ENCODE results near the gene PCSK7.

- TF ChIP-seq CTCF (IDR thresholded peaks at IDR 0.05 in 2 of 3, conservative IDR thresholded peaks at IDR 0.05 in 1 of 3; ENCODE audit: borderline replicate concordance in 1 of 3, insufficient read depth in 1 of 3, low read depth in 2 of 3, low read length in 2 of 3) (no peak), SP1 (IDR thresholded peaks at IDR 0.05; ENCODE audit: low read depth) (no peak), JUND (IDR thresholded peaks at IDR 0.05) (no peak), POLR2A (IDR thresholded peaks at IDR 0.05; ENCODE audit: borderline replicate concordance, extremely low read depth, insufficient read depth, insufficient read length) (no peak), RAD21 (IDR thresholded peaks at IDR 0.05; ENCODE audit: low read depth) (no peak), FOSL1 (IDR thresholded peaks at IDR 0.05; ENCODE audit: low read depth) (no peak), EZH2phosphoT487 (IDR thresholded peaks at IDR 0.05; ENCODE audit: borderline replicate concordance) (no peak)
- TF ChIP-seq, protein P1, sequence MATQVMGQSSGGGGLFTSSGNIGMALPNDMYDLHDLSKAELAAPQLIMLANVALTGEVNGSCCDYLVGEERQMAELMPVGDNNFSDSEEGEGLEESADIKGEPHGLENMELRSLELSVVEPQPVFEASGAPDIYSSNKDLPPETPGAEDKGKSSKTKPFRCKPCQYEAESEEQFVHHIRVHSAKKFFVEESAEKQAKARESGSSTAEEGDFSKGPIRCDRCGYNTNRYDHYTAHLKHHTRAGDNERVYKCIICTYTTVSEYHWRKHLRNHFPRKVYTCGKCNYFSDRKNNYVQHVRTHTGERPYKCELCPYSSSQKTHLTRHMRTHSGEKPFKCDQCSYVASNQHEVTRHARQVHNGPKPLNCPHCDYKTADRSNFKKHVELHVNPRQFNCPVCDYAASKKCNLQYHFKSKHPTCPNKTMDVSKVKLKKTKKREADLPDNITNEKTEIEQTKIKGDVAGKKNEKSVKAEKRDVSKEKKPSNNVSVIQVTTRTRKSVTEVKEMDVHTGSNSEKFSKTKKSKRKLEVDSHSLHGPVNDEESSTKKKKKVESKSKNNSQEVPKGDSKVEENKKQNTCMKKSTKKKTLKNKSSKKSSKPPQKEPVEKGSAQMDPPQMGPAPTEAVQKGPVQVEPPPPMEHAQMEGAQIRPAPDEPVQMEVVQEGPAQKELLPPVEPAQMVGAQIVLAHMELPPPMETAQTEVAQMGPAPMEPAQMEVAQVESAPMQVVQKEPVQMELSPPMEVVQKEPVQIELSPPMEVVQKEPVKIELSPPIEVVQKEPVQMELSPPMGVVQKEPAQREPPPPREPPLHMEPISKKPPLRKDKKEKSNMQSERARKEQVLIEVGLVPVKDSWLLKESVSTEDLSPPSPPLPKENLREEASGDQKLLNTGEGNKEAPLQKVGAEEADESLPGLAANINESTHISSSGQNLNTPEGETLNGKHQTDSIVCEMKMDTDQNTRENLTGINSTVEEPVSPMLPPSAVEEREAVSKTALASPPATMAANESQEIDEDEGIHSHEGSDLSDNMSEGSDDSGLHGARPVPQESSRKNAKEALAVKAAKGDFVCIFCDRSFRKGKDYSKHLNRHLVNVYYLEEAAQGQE (IDR thresholded peaks at IDR 0.05; ENCODE audit: low read depth) = no peak
- TF ChIP-seq, protein P2, sequence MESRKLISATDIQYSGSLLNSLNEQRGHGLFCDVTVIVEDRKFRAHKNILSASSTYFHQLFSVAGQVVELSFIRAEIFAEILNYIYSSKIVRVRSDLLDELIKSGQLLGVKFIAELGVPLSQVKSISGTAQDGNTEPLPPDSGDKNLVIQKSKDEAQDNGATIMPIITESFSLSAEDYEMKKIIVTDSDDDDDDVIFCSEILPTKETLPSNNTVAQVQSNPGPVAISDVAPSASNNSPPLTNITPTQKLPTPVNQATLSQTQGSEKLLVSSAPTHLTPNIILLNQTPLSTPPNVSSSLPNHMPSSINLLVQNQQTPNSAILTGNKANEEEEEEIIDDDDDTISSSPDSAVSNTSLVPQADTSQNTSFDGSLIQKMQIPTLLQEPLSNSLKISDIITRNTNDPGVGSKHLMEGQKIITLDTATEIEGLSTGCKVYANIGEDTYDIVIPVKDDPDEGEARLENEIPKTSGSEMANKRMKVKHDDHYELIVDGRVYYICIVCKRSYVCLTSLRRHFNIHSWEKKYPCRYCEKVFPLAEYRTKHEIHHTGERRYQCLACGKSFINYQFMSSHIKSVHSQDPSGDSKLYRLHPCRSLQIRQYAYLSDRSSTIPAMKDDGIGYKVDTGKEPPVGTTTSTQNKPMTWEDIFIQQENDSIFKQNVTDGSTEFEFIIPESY (IDR thresholded peaks at IDR 0.05; ENCODE audit: extremely low read depth, insufficient replicate concordance, low read length) = no peak
These were observed 39.4 kb downstream of the PCSK7 start for GRCh38 chr11:117192401-117192875.
